HG02759 (cell line): ENCODE measurements around the gene CCL16.
"Not testable (repeated sequence)": the region's sequence is repeated elsewhere in the genome, so short reads cannot be mapped to it uniquely, and the experiment has no call there.

Experiments
- ATAC-seq: cut with Tn5 transposase; IDR thresholded peaks from one replicate; pipeline ENCODE4 v1.9.1; 2021; ENCODE audit warnings: mild to moderate bottlenecking, moderate library complexity; ENCODE audit not compliant: unreplicated experiment

The CCL16 gene

GRCh38 chr17:35942588-35943186, 38.6 kb downstream of the CCL16 start:
- no peak for ATAC-seq

GRCh38 chr17:35938492-35938891, 42.8 kb downstream of the CCL16 start:
- ATAC-seq, result not testable (repeated sequence)

- no peak for ATAC-seq
Observed at GRCh38 chr17:35936063-35936462, 45.2 kb downstream of the CCL16 start.

GRCh38 chr17:35934760-35935159, 46.5 kb downstream of the CCL16 start:
- no peak for ATAC-seq

DNA sequence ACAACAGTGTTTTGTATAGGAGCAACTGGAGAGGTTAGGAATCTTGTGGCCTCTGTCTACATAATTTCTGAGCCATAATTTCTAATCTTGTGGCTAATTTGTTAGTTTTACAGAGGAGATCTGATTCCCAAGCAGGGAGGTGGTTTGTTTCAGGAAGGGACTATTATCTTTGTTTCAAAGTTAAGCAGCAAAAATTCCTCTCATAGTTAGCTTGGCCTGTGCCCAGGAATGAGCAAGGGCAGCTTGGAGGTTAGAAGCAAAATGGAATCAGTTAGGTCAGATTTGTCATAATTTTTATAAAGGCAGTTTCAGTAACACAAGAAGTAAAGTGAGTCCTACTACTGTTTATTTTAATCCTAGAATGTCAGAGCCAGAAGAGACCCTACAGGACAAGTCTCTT, 48.7 kb downstream of the CCL16 start:
- no peak for ATAC-seq

DNA sequence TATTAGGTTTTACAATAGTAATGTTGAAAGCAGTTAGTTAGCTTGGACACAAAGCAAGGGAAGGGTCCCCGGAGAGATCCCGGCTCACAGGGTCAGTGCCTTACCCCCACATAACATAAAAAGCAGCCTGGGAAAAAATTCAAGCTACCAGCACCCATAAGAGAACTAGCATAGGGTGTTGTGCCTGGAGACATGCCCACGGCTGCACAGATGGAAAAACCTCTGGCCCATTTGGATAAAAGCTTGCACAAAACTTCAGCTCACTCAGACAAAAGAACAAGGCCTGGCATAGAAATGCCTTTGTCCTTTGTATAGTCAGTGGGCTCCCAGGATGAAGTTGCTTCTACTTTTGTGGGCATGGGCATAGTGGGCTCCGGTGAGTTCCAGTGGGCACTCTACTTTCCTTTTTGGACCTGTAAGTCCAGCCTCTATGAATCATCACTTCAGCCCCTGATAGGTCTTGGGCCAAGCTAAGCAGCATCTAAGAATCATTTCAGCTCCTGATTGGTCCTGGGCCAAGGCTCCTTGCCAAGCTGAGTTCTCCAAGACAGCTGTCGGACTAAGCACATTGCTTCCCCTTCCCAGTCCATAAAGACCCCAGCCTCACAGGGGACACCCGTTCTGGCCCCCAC, 49.4 kb downstream of the CCL16 start:
- ATAC-seq, result no peak

- ATAC-seq, result no peak
Observed at GRCh38 chr17:35930211-35931065, 50.9 kb downstream of the CCL16 start, which contains the start of gene RDM1. Gene RDM1 (minus strand): TSS chr17:35930773. CDS start chr17:35930727, 46 bp downstream.

DNA sequence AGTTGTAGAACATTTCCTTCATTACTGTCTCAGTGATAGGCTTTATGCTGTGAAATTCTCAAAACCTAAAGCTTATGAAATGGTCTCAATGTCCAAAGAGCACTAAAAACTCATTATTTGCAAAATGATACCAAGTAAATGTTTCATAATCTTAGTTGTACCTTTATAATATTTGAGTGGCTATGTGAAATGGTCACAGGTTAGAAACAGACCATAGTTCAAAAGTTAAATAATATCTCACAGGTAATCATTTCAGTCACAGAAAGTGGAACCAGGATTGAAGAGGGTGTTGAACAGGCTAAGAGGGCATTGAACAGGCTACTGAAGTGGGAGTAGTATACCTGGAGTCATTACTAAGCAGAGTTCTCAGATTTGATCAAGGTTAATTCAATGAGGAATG, 53.6 kb downstream of the CCL16 start:
- ATAC-seq, result no peak
